Measurements from ENCODE around the gene ATL1. TPM values are rescaled to one million over a fixed set of nuclear protein-coding genes. Genes with fewer than 3 reads are reported as not detected.

The ATL1 gene
- 0.59 TPM for polyA plus RNA-seq (2012; ENCODE audit: missing spikeins)

GRCh38 chr14:50559990-50560930 is at the start of gene ATL1:
Gene ATL1, plus strand, starts transcription at chr14:50560145. Its CDS starts 121 bp downstream, at chr14:50560266.
- TF ChIP-seq TAF1 (IDR thresholded peaks at IDR 0.05; ENCODE audit: borderline replicate concordance, low read depth, low read length) = no peak
- TF ChIP-seq POLR2AphosphoS5 (IDR thresholded peaks at IDR 0.05; ENCODE audit: low read depth, low read length) = no peak
- no peak for TF ChIP-seq POLR2A (IDR thresholded peaks at IDR 0.05; ENCODE audit: low read depth, low read length)
- peak; percentile 39 for DNase-seq (ENCODE audit: insufficient read length)
- peak; percentile 65 for FAIRE-seq

- no peak for DNase-seq (ENCODE audit: insufficient read length)
- no peak for FAIRE-seq
- TF ChIP-seq TAF1 (IDR thresholded peaks at IDR 0.05; ENCODE audit: borderline replicate concordance, low read depth, low read length) (no peak), POLR2AphosphoS5 (IDR thresholded peaks at IDR 0.05; ENCODE audit: low read depth, low read length) (no peak), POLR2A (IDR thresholded peaks at IDR 0.05; ENCODE audit: low read depth, low read length) (no peak)
Observed at GRCh38 chr14:50510157-50510556, 49.8 kb upstream of the ATL1 start.

GRCh38 chr14:50512463-50512862 is 47.5 kb upstream of the ATL1 start:
- DNase-seq (ENCODE audit: insufficient read length) (no peak), FAIRE-seq (no peak)
- TF ChIP-seq TAF1 (IDR thresholded peaks at IDR 0.05; ENCODE audit: borderline replicate concordance, low read depth, low read length) (no peak), POLR2A (IDR thresholded peaks at IDR 0.05; ENCODE audit: low read depth, low read length) (no peak), POLR2AphosphoS5 (IDR thresholded peaks at IDR 0.05; ENCODE audit: low read depth, low read length) (no peak)

- FAIRE-seq = peak; percentile 42
Observed at GRCh38 chr14:50516091-50516490, 43.9 kb upstream of the ATL1 start.

GRCh38 chr14:50520947-50521815 is 38.8 kb upstream of the ATL1 start:
- no peak for DNase-seq (ENCODE audit: insufficient read length)
- TF ChIP-seq TAF1 (IDR thresholded peaks at IDR 0.05; ENCODE audit: borderline replicate concordance, low read depth, low read length) = no peak
- no peak for TF ChIP-seq POLR2A (IDR thresholded peaks at IDR 0.05; ENCODE audit: low read depth, low read length)
- no peak for TF ChIP-seq POLR2AphosphoS5 (IDR thresholded peaks at IDR 0.05; ENCODE audit: low read depth, low read length)
- FAIRE-seq = peak; percentile 92

More at GRCh38 chr14:50516091-50516490, 43.9 kb upstream of the ATL1 start:
- no peak for DNase-seq (ENCODE audit: insufficient read length)
- TF ChIP-seq POLR2A (IDR thresholded peaks at IDR 0.05; ENCODE audit: low read depth, low read length) (no peak), TAF1 (IDR thresholded peaks at IDR 0.05; ENCODE audit: borderline replicate concordance, low read depth, low read length) (no peak), POLR2AphosphoS5 (IDR thresholded peaks at IDR 0.05; ENCODE audit: low read depth, low read length) (no peak)

- no peak for TF ChIP-seq POLR2AphosphoS5 (IDR thresholded peaks at IDR 0.05; ENCODE audit: low read depth, low read length)
- no peak for TF ChIP-seq POLR2A (IDR thresholded peaks at IDR 0.05; ENCODE audit: low read depth, low read length)
- no peak for TF ChIP-seq TAF1 (IDR thresholded peaks at IDR 0.05; ENCODE audit: borderline replicate concordance, low read depth, low read length)
- DNase-seq (ENCODE audit: insufficient read length) (no peak), FAIRE-seq (peak; percentile 78)
Observed at GRCh38 chr14:50521912-50522341, 38.0 kb upstream of the ATL1 start.

- FAIRE-seq = no peak
- TF ChIP-seq POLR2A (IDR thresholded peaks at IDR 0.05; ENCODE audit: low read depth, low read length) (no peak), TAF1 (IDR thresholded peaks at IDR 0.05; ENCODE audit: borderline replicate concordance, low read depth, low read length) (no peak), POLR2AphosphoS5 (IDR thresholded peaks at IDR 0.05; ENCODE audit: low read depth, low read length) (no peak)
- no peak for DNase-seq (ENCODE audit: insufficient read length)
Observed at GRCh38 chr14:50523271-50524041, 36.5 kb upstream of the ATL1 start.

GRCh38 chr14:50524060-50524459 is 35.9 kb upstream of the ATL1 start:
- no peak for TF ChIP-seq POLR2A (IDR thresholded peaks at IDR 0.05; ENCODE audit: low read depth, low read length)
- TF ChIP-seq TAF1 (IDR thresholded peaks at IDR 0.05; ENCODE audit: borderline replicate concordance, low read depth, low read length) = no peak
- TF ChIP-seq POLR2AphosphoS5 (IDR thresholded peaks at IDR 0.05; ENCODE audit: low read depth, low read length) = no peak
- FAIRE-seq = no peak
- no peak for DNase-seq (ENCODE audit: insufficient read length)

- DNase-seq (ENCODE audit: insufficient read length) (no peak), FAIRE-seq (no peak)
- TF ChIP-seq POLR2AphosphoS5 (IDR thresholded peaks at IDR 0.05; ENCODE audit: low read depth, low read length) (no peak), TAF1 (IDR thresholded peaks at IDR 0.05; ENCODE audit: borderline replicate concordance, low read depth, low read length) (no peak), POLR2A (IDR thresholded peaks at IDR 0.05; ENCODE audit: low read depth, low read length) (no peak)
Observed at GRCh38 chr14:50524731-50525515, 35.0 kb upstream of the ATL1 start.

- DNase-seq (ENCODE audit: insufficient read length) (no peak), FAIRE-seq (no peak)
- TF ChIP-seq POLR2AphosphoS5 (IDR thresholded peaks at IDR 0.05; ENCODE audit: low read depth, low read length) (no peak), TAF1 (IDR thresholded peaks at IDR 0.05; ENCODE audit: borderline replicate concordance, low read depth, low read length) (no peak), POLR2A (IDR thresholded peaks at IDR 0.05; ENCODE audit: low read depth, low read length) (no peak)
Observed at GRCh38 chr14:50528000-50528399, 31.9 kb upstream of the ATL1 start.
